ENCODE data around the gene RABGGTA. TPM values are rescaled to one million over a fixed set of nuclear protein-coding genes. Genes with fewer than 3 reads are reported as not detected.

RABGGTA gene
- total RNA-seq, 1 experiment from 2014 or later: 35.3 TPM

GRCh38 chr14:24297190-24297964 is 26.0 kb upstream of the RABGGTA start:
- Mint-ChIP-seq H3K27me3 (ENCODE audit: unreplicated experiment) (no peaks in the 10 kb centered on the region), H3K4me1 (ENCODE audit: low read depth, unreplicated experiment) (peaks cover 32% of the 10 kb centered on the region), H3K36me3 (ENCODE audit: insufficient read depth, unreplicated experiment) (peaks cover 33% of the 10 kb centered on the region), H3K9me3 (ENCODE audit: low read depth, unreplicated experiment) (no peaks in the 10 kb centered on the region), H3K27ac (ENCODE audit: unreplicated experiment) (peak overlapping the region; percentile 24), H3K4me3 (ENCODE audit: low read depth, unreplicated experiment) (no peak overlapping the region)
- peak; percentile 36 for DNase-seq
- no TSS peak for BruUV-seq (replicated peaks)
- CTCF ChIA-PET: interaction anchor here (0.6 to 4.2 kb wide), 12 partner anchors 11 to 514 kb away, joined by 3 to 108 read pairs (median 8); partner anchors contain the start of genes CHMP4A, CIDEB, MDP1 and RABGGTA
- intact Hi-C loops (cut with micrococcal nuclease; ENCODE audit: unreplicated experiment): loop anchor here (1.0 to 2.0 kb wide), 2 partner anchors 19 to 54 kb away; no protein-coding TSS in a partner anchor
- TF ChIP-seq CTCF (IDR thresholded peaks at IDR 0.05; ENCODE audit: unreplicated experiment): peak; percentile 19

GRCh38 chr14:24296341-24297157 is 25.2 kb upstream of the RABGGTA start:
- intact Hi-C loops (cut with micrococcal nuclease; ENCODE audit: unreplicated experiment): loop anchor here (1.0 to 2.0 kb wide), 2 partner anchors 18 to 53 kb away; no protein-coding TSS in a partner anchor
- H3K27ac Mint-ChIP-seq (ENCODE audit: unreplicated experiment): peak overlapping the region; percentile 15
- no peaks in the 10 kb centered on the region for H3K9me3 Mint-ChIP-seq (ENCODE audit: low read depth, unreplicated experiment)
- peak; percentile 52 for TF ChIP-seq CTCF (IDR thresholded peaks at IDR 0.05; ENCODE audit: unreplicated experiment)
- no TSS peak for BruUV-seq (replicated peaks)
- H3K4me1 Mint-ChIP-seq (ENCODE audit: low read depth, unreplicated experiment): peaks cover 32% of the 10 kb centered on the region
- peak; percentile 70 for DNase-seq
- CTCF ChIA-PET: interaction anchor here (0.6 to 4.2 kb wide), 11 partner anchors 12 to 513 kb away, joined by 3 to 108 read pairs (median 9); partner anchors contain the start of genes CHMP4A, CIDEB, MDP1 and RABGGTA
- H3K4me3 Mint-ChIP-seq (ENCODE audit: low read depth, unreplicated experiment): no peak overlapping the region
- no peaks in the 10 kb centered on the region for H3K27me3 Mint-ChIP-seq (ENCODE audit: unreplicated experiment)
- peaks cover 33% of the 10 kb centered on the region for H3K36me3 Mint-ChIP-seq (ENCODE audit: insufficient read depth, unreplicated experiment)

- Mint-ChIP-seq H3K4me1 (ENCODE audit: low read depth, unreplicated experiment) (peaks cover 23% of the 10 kb centered on the region), H3K36me3 (ENCODE audit: insufficient read depth, unreplicated experiment) (peaks cover 14% of the 10 kb centered on the region), H3K27ac (ENCODE audit: unreplicated experiment) (no peak overlapping the region), H3K9me3 (ENCODE audit: low read depth, unreplicated experiment) (no peaks in the 10 kb centered on the region), H3K4me3 (ENCODE audit: low read depth, unreplicated experiment) (no peak overlapping the region), H3K27me3 (ENCODE audit: unreplicated experiment) (no peaks in the 10 kb centered on the region)
- intact Hi-C loops (cut with micrococcal nuclease; ENCODE audit: unreplicated experiment): no loop called here
- TF ChIP-seq CTCF (IDR thresholded peaks at IDR 0.05; ENCODE audit: unreplicated experiment): no peak
- DNase-seq: no peak
- CTCF ChIA-PET: interaction anchor here (1.3 kb wide), 1 partner anchor 51 kb away, joined by 4 read pairs; no protein-coding TSS in a partner anchor
- no TSS peak for BruUV-seq (replicated peaks)
Observed at GRCh38 chr14:24293525-24293924, 22.1 kb upstream of the RABGGTA start.

GRCh38 chr14:24292118-24292807 is 20.9 kb upstream of the RABGGTA start:
- peaks cover 8% of the 10 kb centered on the region for H3K36me3 Mint-ChIP-seq (ENCODE audit: insufficient read depth, unreplicated experiment)
- no peaks in the 10 kb centered on the region for H3K27me3 Mint-ChIP-seq (ENCODE audit: unreplicated experiment)
- no peaks in the 10 kb centered on the region for H3K9me3 Mint-ChIP-seq (ENCODE audit: low read depth, unreplicated experiment)
- intact Hi-C loops (cut with micrococcal nuclease; ENCODE audit: unreplicated experiment): no loop called here
- TF ChIP-seq CTCF (IDR thresholded peaks at IDR 0.05; ENCODE audit: unreplicated experiment): no peak
- H3K27ac Mint-ChIP-seq (ENCODE audit: unreplicated experiment): no peak overlapping the region
- H3K4me3 Mint-ChIP-seq (ENCODE audit: low read depth, unreplicated experiment): no peak overlapping the region
- DNase-seq: no peak
- no TSS peak for BruUV-seq (replicated peaks)
- CTCF ChIA-PET: interaction anchor here (1.3 kb wide), 1 partner anchor 49 kb away, joined by 4 read pairs; no protein-coding TSS in a partner anchor
- H3K4me1 Mint-ChIP-seq (ENCODE audit: low read depth, unreplicated experiment): peaks cover 14% of the 10 kb centered on the region
